22Rv1 (cell line): Measurements from ENCODE around the gene AGBL1.

Experiments used
- ZFX ChIP-seq: fragments of 450-650 bp; IDR thresholded peaks from 2 replicates; pipeline ENCODE4 v1.6.1; 2017; ENCODE audit warnings: antibody characterized with exemption, borderline replicate concordance
- TF ChIP-seq, protein P1 (sequence below): fragments of 450-650 bp; IDR thresholded peaks from 2 replicates; pipeline ENCODE4 v1.5.1; 2017; ENCODE audit warnings: mild to moderate bottlenecking

DNA sequence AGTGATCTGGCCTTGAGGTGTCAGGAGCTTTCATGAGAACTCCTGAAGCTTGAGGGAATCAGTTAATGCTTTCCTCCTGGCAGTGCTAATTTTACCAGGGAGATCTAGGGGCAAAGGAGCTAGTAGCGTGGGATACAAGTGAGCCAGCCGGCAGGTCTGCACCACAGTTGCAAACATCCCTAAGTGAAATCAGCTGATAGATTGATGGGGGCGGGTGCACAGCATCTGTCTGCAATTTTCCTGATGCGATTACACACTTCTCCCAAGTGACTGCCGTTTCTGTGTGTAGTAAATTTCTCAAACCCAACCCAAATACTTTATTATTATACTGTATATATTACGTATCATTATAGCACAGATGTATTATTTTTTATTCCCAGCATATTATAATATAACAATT, 304.5 kb downstream of the AGBL1 start:
- TF ChIP-seq, protein P1, sequence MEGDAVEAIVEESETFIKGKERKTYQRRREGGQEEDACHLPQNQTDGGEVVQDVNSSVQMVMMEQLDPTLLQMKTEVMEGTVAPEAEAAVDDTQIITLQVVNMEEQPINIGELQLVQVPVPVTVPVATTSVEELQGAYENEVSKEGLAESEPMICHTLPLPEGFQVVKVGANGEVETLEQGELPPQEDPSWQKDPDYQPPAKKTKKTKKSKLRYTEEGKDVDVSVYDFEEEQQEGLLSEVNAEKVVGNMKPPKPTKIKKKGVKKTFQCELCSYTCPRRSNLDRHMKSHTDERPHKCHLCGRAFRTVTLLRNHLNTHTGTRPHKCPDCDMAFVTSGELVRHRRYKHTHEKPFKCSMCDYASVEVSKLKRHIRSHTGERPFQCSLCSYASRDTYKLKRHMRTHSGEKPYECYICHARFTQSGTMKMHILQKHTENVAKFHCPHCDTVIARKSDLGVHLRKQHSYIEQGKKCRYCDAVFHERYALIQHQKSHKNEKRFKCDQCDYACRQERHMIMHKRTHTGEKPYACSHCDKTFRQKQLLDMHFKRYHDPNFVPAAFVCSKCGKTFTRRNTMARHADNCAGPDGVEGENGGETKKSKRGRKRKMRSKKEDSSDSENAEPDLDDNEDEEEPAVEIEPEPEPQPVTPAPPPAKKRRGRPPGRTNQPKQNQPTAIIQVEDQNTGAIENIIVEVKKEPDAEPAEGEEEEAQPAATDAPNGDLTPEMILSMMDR: no peak
- no peak for TF ChIP-seq ZFX
